Stimulated activated CD4-positive, alpha-beta T cell treated with anti-CD3 and anti-CD28 coated beads, Interleukin-12 subunit alpha, Interleukin-12 subunit beta, amount 100 ng/mL, for 4 hours (primary cell): ENCODE results near the gene SORCS2.
A peak's percentile ranks its signal among the peaks of the same experiment; 100 is the strongest.
"Not testable (repeated sequence)": the region's sequence is repeated elsewhere in the genome, so short reads cannot be mapped to it uniquely, and the experiment has no call there.

Experiments used
- DNase-seq: peaks from one replicate; pipeline ENCODE4 v3.0.0-alpha.2; 2020

Gene SORCS2

GRCh38 chr4:7575426-7575825, 383.1 kb downstream of the SORCS2 start:
- no peak for DNase-seq

- not testable (repeated sequence) for DNase-seq
Measured at GRCh38 chr4:7577361-7578039, 385.2 kb downstream of the SORCS2 start.

GRCh38 chr4:7581477-7581876, 389.1 kb downstream of the SORCS2 start:
- peak; percentile 8 for DNase-seq

GRCh38 chr4:7582313-7583097, 390.2 kb downstream of the SORCS2 start:
- DNase-seq = no peak

- no peak for DNase-seq
Measured at GRCh38 chr4:7584098-7584497, 391.8 kb downstream of the SORCS2 start.

GRCh38 chr4:7584606-7585159, 392.3 kb downstream of the SORCS2 start:
- no peak for DNase-seq

GRCh38 chr4:7585768-7586167, 393.4 kb downstream of the SORCS2 start:
- no peak for DNase-seq

GRCh38 chr4:7587433-7588405, 395.4 kb downstream of the SORCS2 start:
- no peak for DNase-seq

GRCh38 chr4:7590189-7590588, 397.9 kb downstream of the SORCS2 start:
- no peak for DNase-seq

- DNase-seq = no peak
Measured at GRCh38 chr4:7590899-7591298, 398.6 kb downstream of the SORCS2 start.

GRCh38 chr4:7591409-7592053, 399.2 kb downstream of the SORCS2 start:
- no peak for DNase-seq

GRCh38 chr4:7593646-7594412, 401.5 kb downstream of the SORCS2 start:
- DNase-seq = no peak

GRCh38 chr4:7595934-7596461, 403.7 kb downstream of the SORCS2 start:
- DNase-seq = no peak

GRCh38 chr4:7596918-7597606, 404.7 kb downstream of the SORCS2 start:
- no peak for DNase-seq

GRCh38 chr4:7598939-7599790, 406.8 kb downstream of the SORCS2 start:
- no peak for DNase-seq

- no peak for DNase-seq
Measured at GRCh38 chr4:7600247-7600646, 407.9 kb downstream of the SORCS2 start.

GRCh38 chr4:7602166-7602565, 409.8 kb downstream of the SORCS2 start:
- not testable (repeated sequence) for DNase-seq

GRCh38 chr4:7607156-7607910, 415.0 kb downstream of the SORCS2 start:
- DNase-seq = no peak

- no peak for DNase-seq
Measured at GRCh38 chr4:7608046-7608445, 415.7 kb downstream of the SORCS2 start.
